ENCODE data around the gene SEC31A. TPM values are rescaled to one million over a fixed set of nuclear protein-coding genes. Genes with fewer than 3 reads are reported as not detected.

SEC31A gene
- total RNA-seq, 1 donor from 2014 or later: 123 TPM

DNA sequence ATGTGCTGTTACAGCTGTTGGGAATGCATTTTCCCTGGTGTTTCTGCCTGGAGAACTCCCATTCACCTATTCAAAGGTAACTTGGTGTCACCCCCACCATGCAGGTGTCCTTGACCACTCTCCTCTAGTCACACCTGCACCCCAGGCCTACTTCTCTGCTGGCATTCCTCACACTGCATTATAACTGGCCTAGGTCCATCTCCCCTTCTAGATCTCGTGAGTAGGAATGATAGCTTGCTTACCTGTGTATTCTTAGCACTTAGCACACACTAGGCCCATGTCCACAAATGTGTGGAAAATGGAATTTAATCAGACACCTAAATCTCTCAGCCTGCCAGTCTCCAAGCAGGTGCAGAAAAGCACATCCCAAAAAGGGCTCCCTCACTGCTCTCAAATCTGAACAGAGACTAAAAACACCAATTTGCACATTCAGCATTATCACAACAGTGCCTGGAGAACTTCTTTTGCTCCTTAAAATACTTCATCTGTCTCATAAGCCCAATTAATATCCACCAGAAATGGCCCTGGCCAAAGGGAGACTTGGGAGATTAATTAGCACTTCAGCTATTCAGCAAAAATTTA is 110.7 kb downstream of the SEC31A start:
- no peak for DNase-seq (ENCODE audit: low spot score)
- no peak overlapping the region for H3K4me3 Mint-ChIP-seq
- H3K36me3 Mint-ChIP-seq (ENCODE audit: low read depth): no peaks in the 10 kb centered on the region
- no peaks in the 10 kb centered on the region for H3K9me3 Mint-ChIP-seq
- peaks cover 8% of the 10 kb centered on the region for H3K27me3 Mint-ChIP-seq (ENCODE audit: insufficient read depth)
- no peak overlapping the region for H3K27ac Mint-ChIP-seq
- intact Hi-C loops (cut with micrococcal nuclease): no loop called here
- H3K4me1 Mint-ChIP-seq (ENCODE audit: low read depth): no peaks in the 10 kb centered on the region

DNA sequence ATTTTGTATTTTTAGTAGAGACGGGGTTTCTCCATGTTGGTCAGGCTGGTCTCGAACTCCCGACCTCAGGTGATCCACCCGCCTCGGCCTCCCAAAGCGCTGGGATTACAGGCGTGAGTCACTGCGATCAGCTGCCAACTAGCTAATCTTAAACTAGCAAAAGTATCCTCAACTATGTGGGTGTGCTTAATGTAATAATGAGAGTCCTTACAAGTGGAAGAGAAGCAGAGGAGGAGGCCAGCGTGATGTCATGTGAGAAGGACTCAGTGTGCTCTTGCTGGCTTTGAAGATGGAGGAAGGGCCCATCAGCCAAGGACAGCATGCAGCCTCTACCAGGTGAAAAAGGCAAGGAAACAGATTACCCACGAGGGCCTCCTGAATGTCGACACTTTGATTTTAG is 111.9 kb downstream of the SEC31A start:
- peaks cover 4% of the 10 kb centered on the region for H3K27me3 Mint-ChIP-seq (ENCODE audit: insufficient read depth)
- no peaks in the 10 kb centered on the region for H3K36me3 Mint-ChIP-seq (ENCODE audit: low read depth)
- no peak overlapping the region for H3K27ac Mint-ChIP-seq
- H3K4me1 Mint-ChIP-seq (ENCODE audit: low read depth): no peaks in the 10 kb centered on the region
- intact Hi-C loops (cut with micrococcal nuclease): no loop called here
- no peaks in the 10 kb centered on the region for H3K9me3 Mint-ChIP-seq
- no peak overlapping the region for H3K4me3 Mint-ChIP-seq
- no peak for DNase-seq (ENCODE audit: low spot score)

DNA sequence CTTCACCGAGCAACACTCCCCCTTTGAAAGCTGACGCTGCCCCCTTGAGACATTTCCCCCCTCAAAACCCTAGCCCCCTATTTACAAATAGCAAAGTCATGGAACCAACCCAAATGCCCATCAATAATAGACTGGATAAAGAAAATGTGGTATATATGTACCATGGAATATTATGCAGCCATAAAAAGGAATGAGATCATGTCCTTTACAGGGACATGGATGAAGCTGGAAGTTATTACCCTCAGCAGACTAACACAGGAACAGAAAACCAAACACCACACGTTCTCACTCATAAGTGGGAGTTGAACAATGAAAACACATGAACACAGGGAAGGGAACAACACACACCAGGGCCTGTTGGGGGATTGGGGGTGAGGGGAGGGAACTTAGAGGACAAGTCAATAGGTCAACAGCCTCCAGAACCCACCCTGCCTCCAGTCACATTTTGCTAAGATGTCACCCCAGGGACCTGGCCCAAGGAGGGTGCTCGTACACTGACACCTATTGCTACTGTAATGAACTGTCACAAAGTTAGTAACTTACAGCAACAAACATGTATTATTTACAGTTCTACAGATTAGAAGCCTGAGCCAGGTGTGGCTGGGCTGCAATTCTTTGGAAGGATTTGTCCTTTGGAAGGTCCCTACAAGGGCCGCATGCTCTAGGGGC is 113.0 kb downstream of the SEC31A start:
- intact Hi-C loops (cut with micrococcal nuclease): no loop called here

DNA sequence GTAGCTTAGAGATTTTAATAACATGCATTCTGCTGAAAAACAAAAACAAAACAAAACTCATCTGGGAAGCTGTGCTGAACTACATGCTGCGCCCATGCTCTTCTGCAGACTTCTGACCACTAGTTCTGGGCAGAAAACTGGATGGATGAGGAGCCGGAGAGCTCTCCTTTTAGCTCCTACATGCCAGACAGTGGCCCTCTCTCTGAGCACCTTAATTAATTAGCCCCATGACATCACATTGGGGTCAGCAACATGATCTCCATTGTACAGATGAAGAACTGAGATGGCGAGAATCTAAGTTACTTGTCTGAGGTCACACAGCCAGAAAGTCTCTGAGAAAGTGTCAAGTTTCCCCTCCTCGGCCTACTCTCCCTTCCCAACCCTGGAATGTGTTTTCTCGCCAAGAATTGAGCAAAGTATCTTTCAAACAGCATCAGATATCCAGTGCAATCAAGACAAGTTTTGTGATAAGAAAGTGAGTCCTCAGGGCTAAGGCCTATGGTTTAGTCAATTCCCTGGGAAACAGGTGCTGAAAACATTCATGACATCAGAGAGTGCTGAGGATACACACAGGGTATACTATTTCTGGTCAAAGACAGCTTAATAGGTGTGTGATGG is 113.9 kb downstream of the SEC31A start:
- Mint-ChIP-seq H3K4me1 (ENCODE audit: low read depth) (no peaks in the 10 kb centered on the region), H3K27me3 (ENCODE audit: insufficient read depth) (peaks cover 6% of the 10 kb centered on the region), H3K36me3 (ENCODE audit: low read depth) (no peaks in the 10 kb centered on the region), H3K9me3 (no peaks in the 10 kb centered on the region), H3K27ac (no peak overlapping the region), H3K4me3 (no peak overlapping the region)
- DNase-seq (ENCODE audit: low spot score): no peak
- intact Hi-C loops (cut with micrococcal nuclease): no loop called here

More for the DNA sequence above, 113.0 kb downstream of the SEC31A start:
- DNase-seq (ENCODE audit: low spot score): no peak
- Mint-ChIP-seq H3K4me3 (no peak overlapping the region), H3K9me3 (no peaks in the 10 kb centered on the region), H3K4me1 (ENCODE audit: low read depth) (no peaks in the 10 kb centered on the region), H3K27ac (no peak overlapping the region), H3K27me3 (ENCODE audit: insufficient read depth) (peaks cover 5% of the 10 kb centered on the region), H3K36me3 (ENCODE audit: low read depth) (no peaks in the 10 kb centered on the region)

DNA sequence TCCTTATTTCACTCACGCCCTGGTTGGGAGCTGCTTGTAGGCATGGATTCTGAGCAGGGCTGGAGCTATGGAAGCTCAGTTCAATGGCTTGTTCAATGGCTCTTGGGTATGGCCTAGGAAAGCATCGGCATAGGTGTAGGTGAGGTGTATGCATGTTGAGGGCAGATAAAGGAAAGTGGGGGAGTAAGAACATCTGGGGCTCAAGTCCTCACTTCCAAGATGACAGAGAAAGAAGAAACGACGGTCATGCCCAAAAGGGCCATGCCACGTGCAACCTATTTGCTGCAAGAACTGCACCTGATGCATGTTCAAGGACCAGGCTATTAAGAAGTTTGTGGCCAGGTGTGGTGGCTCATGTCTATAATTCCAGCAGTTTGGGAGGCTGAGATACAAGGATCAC is 115.7 kb downstream of the SEC31A start:
- Mint-ChIP-seq H3K27me3 (ENCODE audit: insufficient read depth) (peaks cover 4% of the 10 kb centered on the region), H3K27ac (no peak overlapping the region), H3K9me3 (no peaks in the 10 kb centered on the region), H3K4me1 (ENCODE audit: low read depth) (no peaks in the 10 kb centered on the region), H3K4me3 (no peak overlapping the region), H3K36me3 (ENCODE audit: low read depth) (no peaks in the 10 kb centered on the region)
- no peak for DNase-seq (ENCODE audit: low spot score)
- intact Hi-C loops (cut with micrococcal nuclease): no loop called here

DNA sequence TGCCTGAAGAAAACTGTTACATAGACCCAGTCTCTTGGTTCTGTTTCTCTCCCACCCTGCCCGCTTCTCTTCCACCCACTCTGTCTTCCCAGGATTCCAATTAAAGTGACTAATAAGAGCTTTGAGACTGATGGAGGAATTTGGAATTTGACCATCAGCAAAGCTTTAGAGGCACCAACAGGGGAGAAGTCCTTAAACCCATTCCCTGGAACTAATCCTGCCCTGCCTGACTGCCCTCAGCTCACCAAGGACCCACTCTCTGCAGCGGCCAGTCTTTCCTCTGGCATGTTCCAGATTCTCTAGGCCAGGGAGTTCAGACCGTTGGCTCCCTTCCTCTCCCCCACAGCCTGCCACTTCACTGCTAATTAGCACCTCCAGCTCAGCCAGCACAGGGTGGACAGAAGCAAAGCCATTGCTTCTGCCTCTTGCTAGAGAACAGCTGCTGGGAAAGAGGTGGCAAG is 116.2 kb downstream of the SEC31A start:
- Mint-ChIP-seq H3K27me3 (ENCODE audit: insufficient read depth) (peaks cover 6% of the 10 kb centered on the region), H3K36me3 (ENCODE audit: low read depth) (no peaks in the 10 kb centered on the region), H3K4me3 (no peak overlapping the region), H3K27ac (no peak overlapping the region), H3K4me1 (ENCODE audit: low read depth) (no peaks in the 10 kb centered on the region), H3K9me3 (no peaks in the 10 kb centered on the region)
- intact Hi-C loops (cut with micrococcal nuclease): no loop called here
- no peak for DNase-seq (ENCODE audit: low spot score)

DNA sequence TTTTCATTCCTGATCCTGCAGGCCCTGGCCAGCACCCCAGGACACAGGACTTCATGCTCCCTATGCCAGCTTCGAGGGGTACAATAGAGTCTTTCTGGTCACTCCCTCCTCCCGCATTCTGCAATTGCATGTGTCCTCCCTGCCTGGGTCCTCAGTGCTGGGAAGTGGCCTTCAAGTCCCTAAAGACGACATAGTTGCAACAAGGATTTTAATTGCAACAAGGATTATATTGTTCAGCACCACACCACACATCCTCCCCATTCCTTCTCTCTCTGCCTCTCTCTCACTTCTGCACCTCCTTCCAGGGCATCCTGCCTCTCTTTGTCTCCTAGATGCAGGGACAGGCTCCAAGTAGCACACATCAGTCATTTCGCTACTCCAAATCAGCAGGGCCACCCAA is 117.9 kb downstream of the SEC31A start:
- Mint-ChIP-seq H3K4me1 (ENCODE audit: low read depth) (no peaks in the 10 kb centered on the region), H3K27ac (no peak overlapping the region), H3K27me3 (ENCODE audit: insufficient read depth) (peaks cover 6% of the 10 kb centered on the region), H3K36me3 (ENCODE audit: low read depth) (no peaks in the 10 kb centered on the region), H3K9me3 (no peaks in the 10 kb centered on the region), H3K4me3 (no peak overlapping the region)
- intact Hi-C loops (cut with micrococcal nuclease): no loop called here
- no peak for DNase-seq (ENCODE audit: low spot score)

DNA sequence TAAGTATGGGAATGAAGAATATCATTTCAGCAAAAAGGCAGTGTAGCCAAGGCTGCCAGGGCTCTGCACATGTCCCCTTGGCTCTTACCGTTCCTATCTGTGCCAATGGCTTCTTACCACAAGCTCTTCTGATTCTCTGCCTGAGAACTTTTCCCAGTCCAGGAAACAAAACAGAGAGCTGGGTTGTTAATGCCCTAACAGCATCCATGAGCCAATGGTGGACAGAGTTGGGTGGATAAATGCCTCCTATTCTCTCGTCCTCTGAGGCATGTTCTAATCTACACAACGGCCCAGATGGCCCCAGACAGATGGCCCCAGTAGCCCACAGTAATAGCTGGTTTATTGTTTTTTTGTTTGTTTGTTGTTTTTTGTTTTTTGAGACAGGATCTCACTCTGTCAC is 120.3 kb downstream of the SEC31A start:
- H3K27me3 Mint-ChIP-seq (ENCODE audit: insufficient read depth): peaks cover 9% of the 10 kb centered on the region
- intact Hi-C loops (cut with micrococcal nuclease): no loop called here
- H3K4me3 Mint-ChIP-seq: no peak overlapping the region
- H3K9me3 Mint-ChIP-seq: peaks cover 13% of the 10 kb centered on the region
- DNase-seq (ENCODE audit: low spot score): no peak
- H3K4me1 Mint-ChIP-seq (ENCODE audit: low read depth): no peaks in the 10 kb centered on the region
- H3K36me3 Mint-ChIP-seq (ENCODE audit: low read depth): peaks cover 1% of the 10 kb centered on the region
- no peak overlapping the region for H3K27ac Mint-ChIP-seq

Other genes starting within 250 kb of the SEC31A start
- gene SCD5, start 92.4 kb downstream of the SEC31A start, total RNA-seq: 0.44 and 0.70 TPM in 2 replicates
- 1.9 and 2.3 TPM in 2 replicates for gene THAP9, start 9.6 kb upstream of the SEC31A start, total RNA-seq
- 26.6 and 29.3 TPM in 2 replicates for gene LIN54, start 119.7 kb upstream of the SEC31A start, total RNA-seq
- 35.8 and 38.8 TPM in 2 replicates for gene COPS4, start 144.0 kb upstream of the SEC31A start, total RNA-seq
- 35.5 and 41.9 TPM in 2 replicates for gene PLAC8, start 223.6 kb upstream of the SEC31A start, total RNA-seq